Karpas-422 (cell line): ENCODE data around the gene SLC49A3. TPM values are rescaled to one million over a fixed set of nuclear protein-coding genes. Genes with fewer than 3 reads are reported as not detected.

Experiments
- DNase-seq: peaks from one replicate; pipeline ENCODE4 v3.0.0-alpha.2; 2015
- H2AFZ ChIP-seq: fragments of 200-600 bp; sonication (generic); 2 replicates; pipeline ENCODE4 v1.6.1; 2014; ENCODE audit warnings: antibody characterized with exemption, low read length, mixed read lengths
- H3K27ac ChIP-seq: fragments of 200-600 bp; sonication (generic); 2 replicates; pipeline ENCODE4 v1.5.1; 2014; ENCODE audit warnings: mild to moderate bottlenecking, low read length, moderate library complexity
- H3K27me3 ChIP-seq: fragments of 200-600 bp; sonication (generic); 2 replicates; pipeline ENCODE4 v1.6.1; 2014; ENCODE audit warnings: low read length, mixed read lengths
- H3K36me3 ChIP-seq: fragments of 200-600 bp; sonication (generic); 2 replicates; pipeline ENCODE4 v1.6.1; 2014; ENCODE audit warnings: low read length, mixed read lengths; ENCODE audit not compliant: insufficient read depth
- H3K4me1 ChIP-seq: fragments of 200-600 bp; sonication (generic); 2 replicates; pipeline ENCODE4 v1.6.1; 2014; ENCODE audit warnings: mild to moderate bottlenecking, low read length, mixed read lengths
- H3K4me2 ChIP-seq: fragments of 200-600 bp; sonication (generic); 2 replicates; pipeline ENCODE4 v1.6.1; 2014; ENCODE audit warnings: low read length, low read depth, mild to moderate bottlenecking; ENCODE audit not compliant: poor library complexity, severe bottlenecking
- H3K4me3 ChIP-seq: fragments of 200-600 bp; sonication (generic); 2 replicates; pipeline ENCODE4 v1.5.1; 2014; ENCODE audit warnings: mild to moderate bottlenecking, antibody characterized with exemption, low read length, mixed read lengths
- H3K79me2 ChIP-seq: fragments of 200-600 bp; sonication (generic); 2 replicates; pipeline ENCODE4 v1.6.1; 2014; ENCODE audit warnings: mild to moderate bottlenecking, low read length, mixed read lengths
- H3K9ac ChIP-seq: fragments of 200-600 bp; sonication (generic); 2 replicates; pipeline ENCODE4 v1.6.0; 2014; ENCODE audit warnings: low read length
- H3K9me2 ChIP-seq: fragments of 200-600 bp; sonication (generic), shearing (Covaris generic); replicated peaks from 2 replicates; pipeline ENCODE4 v1.6.0; 2014; ENCODE audit warnings: mild to moderate bottlenecking, low read length, moderate library complexity; ENCODE audit not compliant: insufficient read depth
- H3K9me3 ChIP-seq: fragments of 300-700, 200-600 bp; sonication (generic); 2 replicates; pipeline ENCODE4 v1.6.1; 2014; ENCODE audit warnings: low read length, mixed read lengths
- H4K20me1 ChIP-seq: fragments of 200-600 bp; sonication (generic); 2 replicates; pipeline ENCODE4 v1.6.1; 2014; ENCODE audit warnings: mild to moderate bottlenecking, antibody characterized with exemption, low read length, low read depth; ENCODE audit not compliant: insufficient read depth
- total RNA-seq: library from RNA; depleted of rRNA; stranded (reverse); fragments of >200 nt; shearing (Covaris generic); gene quantifications from 2 replicates; pipeline ENCODE4 v1.2.3, GENCODE V29; 2014; ENCODE audit warnings: low replicate concordance

Gene SLC49A3
- total RNA-seq, 1 experiment from 2014 or later = not detected

DNA sequence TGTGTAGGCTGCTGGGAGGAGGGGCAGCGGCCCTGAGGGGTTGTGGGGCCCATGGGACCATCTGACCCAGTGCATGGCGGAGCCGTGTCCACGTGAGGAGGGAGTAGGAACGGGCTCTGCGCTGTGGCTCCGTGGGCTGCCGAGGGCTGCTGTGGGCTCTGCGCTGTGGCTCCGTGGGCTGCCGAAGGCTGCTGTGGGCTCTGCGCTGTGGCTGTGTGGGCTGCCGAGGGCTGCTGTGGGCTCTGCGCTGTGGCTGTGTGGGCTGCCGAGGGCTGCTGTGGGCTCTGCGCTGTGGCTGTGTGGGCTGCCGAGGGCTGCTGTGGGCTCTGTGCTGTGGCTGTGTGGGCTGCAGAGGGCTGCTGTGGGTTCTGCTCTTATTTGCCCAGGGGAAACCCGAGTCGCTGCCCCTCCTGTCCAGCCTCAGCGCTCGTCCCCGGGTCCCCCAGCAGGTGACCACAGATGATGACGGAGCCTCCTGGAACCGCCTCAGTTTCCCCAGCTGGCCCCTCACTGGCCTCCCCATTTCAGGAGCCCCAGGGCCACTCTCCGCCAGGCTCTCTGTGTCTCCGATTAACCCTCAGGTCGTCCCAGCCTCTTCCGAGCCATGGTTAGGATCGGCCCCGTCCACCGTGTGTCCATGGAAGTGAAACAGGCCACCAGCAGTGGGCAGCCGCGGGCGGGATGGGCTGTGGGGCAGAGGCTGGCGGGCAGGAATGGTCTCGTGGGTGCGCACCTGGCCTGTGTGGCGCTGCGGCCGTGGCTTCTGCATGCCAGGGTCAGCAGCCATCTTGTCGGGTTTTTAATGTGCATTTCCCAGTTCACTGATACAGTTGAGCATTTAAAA lies 36.7 kb upstream of the SLC49A3 start:
- Histone ChIP-seq H3K36me3 (no peaks in the 10 kb centered on the region; the same call in 1 of the 2 replicates), H3K4me2 (no peak overlapping the region), H3K79me2 (peaks cover 28% of the 10 kb centered on the region), H3K4me1 (no peaks in the 10 kb centered on the region), H3K9me2 (no peaks in the 10 kb centered on the region), H3K27me3 (no peaks in the 10 kb centered on the region), H3K4me3 (no peak overlapping the region), H3K27ac (no peak overlapping the region), H3K9ac (no peak overlapping the region), H3K9me3 (no peaks in the 10 kb centered on the region), H4K20me1 (no peaks in the 10 kb centered on the region), H2AFZ (no peak overlapping the region)
- no peak for DNase-seq

DNA sequence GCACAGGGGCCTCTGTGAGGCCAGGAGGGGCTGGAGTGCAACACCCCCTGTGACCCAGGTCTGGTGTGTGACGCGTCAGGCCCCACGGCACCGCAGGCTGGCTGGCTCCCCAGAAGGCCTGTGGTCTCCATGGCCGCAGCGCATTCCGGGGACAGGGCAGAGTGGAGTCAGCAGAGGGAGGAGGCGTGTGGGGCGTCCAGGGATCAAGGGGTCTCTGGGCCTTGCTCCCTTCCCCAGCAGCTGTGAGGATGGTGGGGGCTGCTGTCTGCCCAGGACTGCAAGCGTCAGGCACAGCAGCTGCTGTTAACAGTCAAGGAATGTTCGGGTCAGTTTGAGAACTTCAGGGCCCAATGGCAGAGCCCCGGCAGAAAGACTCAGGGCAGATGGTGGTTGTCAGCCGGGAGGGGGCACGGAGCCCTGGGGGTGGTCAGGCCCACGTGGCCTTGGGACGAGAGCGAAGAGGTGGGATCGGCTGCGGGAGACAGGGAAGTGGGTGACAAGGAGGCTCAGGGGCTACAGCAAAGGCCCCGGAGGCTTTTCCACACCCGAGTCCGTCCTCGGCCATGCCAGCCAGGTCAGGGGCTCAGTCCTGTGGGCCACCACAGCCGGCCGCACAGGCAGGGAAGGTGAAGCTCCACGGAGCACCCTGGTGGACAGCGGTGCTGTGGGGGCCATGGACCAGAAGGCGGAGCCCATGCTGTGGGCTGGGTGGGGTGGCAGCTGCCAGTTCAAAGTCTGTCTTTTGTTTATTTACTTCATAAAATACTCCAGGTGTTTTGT lies 35.0 kb upstream of the SLC49A3 start:
- no peak for DNase-seq
- H3K27me3 ChIP-seq = no peaks in the 10 kb centered on the region
- no peaks in the 10 kb centered on the region for H3K4me1 ChIP-seq
- H3K79me2 ChIP-seq = peaks cover 42% of the 10 kb centered on the region
- H3K9me3 ChIP-seq = no peaks in the 10 kb centered on the region
- no peak overlapping the region for H3K4me3 ChIP-seq
- H3K36me3 ChIP-seq = no peaks in the 10 kb centered on the region
- H3K9me2 ChIP-seq = no peaks in the 10 kb centered on the region
- H3K4me2 ChIP-seq = no peak overlapping the region
- H3K27ac ChIP-seq = no peak overlapping the region
- no peak overlapping the region for H3K9ac ChIP-seq
- H4K20me1 ChIP-seq = no peaks in the 10 kb centered on the region
- H2AFZ ChIP-seq = no peak overlapping the region

DNA sequence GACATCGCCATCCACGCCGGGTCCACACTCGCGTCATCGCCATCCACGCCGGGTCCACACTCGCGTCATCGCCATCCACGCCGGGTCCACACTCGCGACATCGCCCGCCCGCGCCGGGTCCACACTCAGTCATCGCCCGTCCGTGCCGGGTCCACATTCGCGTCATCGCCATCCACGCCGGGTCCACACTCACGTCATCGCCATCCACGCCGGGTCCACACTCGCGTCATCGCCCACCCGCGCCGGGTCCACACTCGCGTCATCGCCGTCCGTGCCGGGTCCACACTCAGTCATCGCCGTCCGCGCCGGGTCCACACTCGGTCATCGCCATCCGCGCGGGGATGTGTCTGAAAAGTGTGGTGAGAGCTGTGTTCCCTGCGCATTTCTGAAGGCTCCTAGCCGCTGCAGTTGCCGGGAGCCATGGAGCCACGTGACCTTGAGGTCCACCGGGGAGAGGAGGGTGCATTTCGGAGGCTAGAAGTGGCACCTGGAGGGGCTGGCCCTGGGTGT lies 34.0 kb upstream of the SLC49A3 start:
- H3K36me3 ChIP-seq = no peaks in the 10 kb centered on the region
- no peak overlapping the region for H3K27ac ChIP-seq
- H3K9me3 ChIP-seq = no peaks in the 10 kb centered on the region
- peaks cover 47% of the 10 kb centered on the region for H3K79me2 ChIP-seq
- no peaks in the 10 kb centered on the region for H4K20me1 ChIP-seq
- no peaks in the 10 kb centered on the region for H3K9me2 ChIP-seq
- no peak overlapping the region for H3K4me3 ChIP-seq
- no peaks in the 10 kb centered on the region for H3K27me3 ChIP-seq
- H2AFZ ChIP-seq = no peak overlapping the region
- no peak overlapping the region for H3K9ac ChIP-seq
- H3K4me1 ChIP-seq = no peaks in the 10 kb centered on the region
- no peak overlapping the region for H3K4me2 ChIP-seq
- DNase-seq = no peak

DNA sequence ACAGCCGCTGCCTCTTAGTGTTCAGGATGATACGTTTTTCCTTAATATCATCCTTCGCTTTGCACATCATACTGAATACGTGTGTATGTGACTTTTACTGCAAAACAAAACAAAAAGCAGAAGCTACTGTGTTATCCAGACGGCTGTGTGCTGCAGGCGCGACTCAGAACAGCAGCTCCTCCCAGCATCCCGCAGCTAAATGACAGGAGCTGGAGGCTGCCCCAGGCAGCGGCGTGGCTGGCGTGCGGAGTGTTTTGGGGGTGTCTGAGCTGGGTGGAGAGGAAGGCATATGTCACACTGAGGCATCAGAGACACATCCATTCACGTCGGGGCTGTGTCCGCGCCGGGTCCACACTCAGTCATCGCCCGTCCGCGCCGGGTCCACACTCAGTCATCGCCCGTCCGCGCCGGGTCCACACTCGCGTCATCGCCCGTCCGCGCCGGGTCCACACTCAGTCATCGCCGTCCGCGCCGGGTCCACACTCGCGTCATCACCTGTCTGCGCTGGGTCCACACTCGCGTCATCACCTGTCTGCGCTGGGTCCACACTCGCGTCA lies 33.3 kb upstream of the SLC49A3 start:
- Histone ChIP-seq H3K9me2 (no peaks in the 10 kb centered on the region), H3K9ac (no peak overlapping the region), H2AFZ (no peak overlapping the region), H3K27ac (no peak overlapping the region), H3K36me3 (no peaks in the 10 kb centered on the region), H3K79me2 (peaks cover 49% of the 10 kb centered on the region), H4K20me1 (no peaks in the 10 kb centered on the region), H3K9me3 (no peaks in the 10 kb centered on the region), H3K4me3 (no peak overlapping the region), H3K27me3 (no peaks in the 10 kb centered on the region), H3K4me1 (no peaks in the 10 kb centered on the region), H3K4me2 (no peak overlapping the region)
- DNase-seq = no peak

DNA sequence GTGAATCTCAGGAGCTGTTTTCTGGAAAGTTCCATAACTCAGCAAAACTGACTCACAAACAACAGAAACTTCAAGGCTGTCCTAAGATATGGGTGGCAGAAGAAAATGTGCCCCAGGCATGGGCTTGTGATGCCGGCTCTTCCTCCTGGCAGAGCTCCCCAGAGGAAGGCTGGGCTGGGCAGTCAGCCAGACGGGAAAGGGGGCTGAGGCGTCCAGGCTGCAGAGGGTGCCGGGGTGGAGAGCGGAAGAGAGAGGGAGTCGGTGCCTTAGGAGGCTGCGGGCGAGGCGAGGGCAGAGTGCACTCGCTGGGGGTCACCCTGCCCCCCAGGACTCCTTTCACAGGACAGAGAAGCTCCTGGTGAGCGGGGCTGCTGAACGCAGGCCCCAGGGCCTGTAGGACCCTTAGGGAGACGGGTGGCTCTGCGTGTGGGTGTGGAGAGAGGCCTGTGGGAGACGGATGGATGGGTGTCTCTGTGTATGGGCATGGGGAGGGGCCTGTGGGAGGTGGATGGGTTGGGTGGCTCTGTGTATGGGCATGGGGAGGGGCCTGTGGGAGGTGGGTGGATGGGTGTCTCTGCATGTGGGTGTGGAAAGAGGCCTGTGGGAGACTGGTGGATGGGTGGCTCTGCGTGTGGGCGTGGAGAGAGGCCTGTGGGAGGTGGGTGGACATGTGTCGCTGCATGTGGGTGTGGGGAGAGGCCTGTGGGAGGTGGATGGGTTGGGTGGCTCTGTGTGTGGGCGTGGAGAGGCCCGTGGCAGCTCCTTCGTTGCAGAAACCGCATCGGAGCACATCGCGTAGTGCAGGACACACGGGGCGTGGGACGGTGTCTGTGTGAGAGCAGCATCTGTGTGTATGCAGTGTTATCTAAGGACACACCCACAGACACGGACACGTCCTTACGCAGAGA lies 32.6 kb upstream of the SLC49A3 start:
- peaks cover 45% of the 10 kb centered on the region for H3K79me2 ChIP-seq
- H4K20me1 ChIP-seq = no peaks in the 10 kb centered on the region
- no peak overlapping the region for H3K4me2 ChIP-seq
- H3K36me3 ChIP-seq = no peaks in the 10 kb centered on the region
- no peak overlapping the region for H3K9ac ChIP-seq
- H3K4me3 ChIP-seq = no peak overlapping the region
- H2AFZ ChIP-seq = no peak overlapping the region
- H3K27ac ChIP-seq = no peak overlapping the region
- no peaks in the 10 kb centered on the region for H3K9me2 ChIP-seq
- H3K9me3 ChIP-seq = no peaks in the 10 kb centered on the region
- no peaks in the 10 kb centered on the region for H3K27me3 ChIP-seq
- H3K4me1 ChIP-seq = no peaks in the 10 kb centered on the region
- no peak for DNase-seq

DNA sequence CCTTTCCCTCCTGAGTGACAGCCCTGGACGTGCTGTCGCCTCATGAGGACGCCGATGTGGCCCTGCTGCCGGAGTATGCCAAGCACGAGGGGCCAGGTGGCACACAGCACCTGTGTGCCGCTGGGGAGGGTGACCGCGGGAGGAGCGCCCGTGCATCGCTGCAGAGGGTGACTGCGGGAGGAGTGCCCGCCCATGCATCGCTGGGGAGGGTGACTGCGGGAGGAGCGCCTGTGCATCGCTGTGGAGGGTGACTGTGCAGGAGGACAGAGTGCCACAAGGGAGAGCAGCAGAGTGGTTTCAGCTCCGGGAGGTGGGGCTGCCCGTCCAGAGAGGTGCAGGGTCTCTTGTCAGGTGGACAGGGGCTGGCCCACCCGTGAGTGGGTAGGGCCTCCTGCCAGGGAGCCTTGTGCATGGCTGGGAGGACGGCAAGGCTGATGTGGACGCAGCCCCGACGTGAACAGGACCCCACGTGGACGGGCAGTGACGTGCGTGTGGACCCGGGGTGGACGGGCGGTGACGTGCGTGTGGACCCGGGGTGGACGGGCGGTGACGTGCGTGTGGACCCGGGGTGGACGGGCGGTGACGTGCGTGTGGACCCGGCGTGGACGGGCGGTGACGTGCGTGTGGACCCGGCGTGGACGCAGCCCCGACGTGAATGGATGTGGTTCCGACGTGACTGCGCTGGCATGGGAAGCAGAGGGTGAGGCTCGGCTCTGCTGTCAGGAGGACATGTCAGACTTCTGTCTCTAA lies 31.3 kb upstream of the SLC49A3 start:
- Histone ChIP-seq H3K9ac (no peak overlapping the region), H4K20me1 (no peaks in the 10 kb centered on the region), H3K36me3 (no peaks in the 10 kb centered on the region), H3K27ac (no peak overlapping the region), H3K9me3 (no peaks in the 10 kb centered on the region), H3K4me3 (no peak overlapping the region), H3K27me3 (no peaks in the 10 kb centered on the region), H3K4me1 (no peaks in the 10 kb centered on the region), H3K9me2 (no peaks in the 10 kb centered on the region), H3K79me2 (peaks cover 39% of the 10 kb centered on the region), H3K4me2 (no peak overlapping the region), H2AFZ (no peak overlapping the region)
- no peak for DNase-seq

- H3K79me2 ChIP-seq = peaks cover 58% of the 10 kb centered on the region
- H4K20me1 ChIP-seq = no peaks in the 10 kb centered on the region
- no peak overlapping the region for H3K9ac ChIP-seq
Observed at GRCh38 chr4:718460-718859, 29.5 kb upstream of the SLC49A3 start.

More at GRCh38 chr4:718460-718859, 29.5 kb upstream of the SLC49A3 start:
- no peak for DNase-seq
- H3K4me1 ChIP-seq = no peaks in the 10 kb centered on the region
- H3K4me2 ChIP-seq = no peak overlapping the region
- no peak overlapping the region for H3K27ac ChIP-seq
- no peaks in the 10 kb centered on the region for H3K9me3 ChIP-seq
- no peaks in the 10 kb centered on the region for H3K27me3 ChIP-seq
- H3K36me3 ChIP-seq = peaks cover 3% of the 10 kb centered on the region; the same call in 1 of the 2 replicates
- H3K4me3 ChIP-seq = no peak overlapping the region
- no peaks in the 10 kb centered on the region for H3K9me2 ChIP-seq
- no peak overlapping the region for H2AFZ ChIP-seq
